T47D (cell line): ENCODE measurements around the gene MPPED1.

Experiments used
- DNase-seq, 2 experiments: peaks; one replicate each; pipeline versions ENCODE4 v3.0.0 to v3.0.0-alpha.2; 2011 to 2012; ENCODE audit warnings: low read depth in 1 of 2, low spot score in 1 of 2
- JUND ChIP-seq: IDR thresholded peaks from 2 replicates; pipeline ENCODE4 v1.6.1; 2012; ENCODE audit warnings: low read depth
- in situ Hi-C: cut with HindIII; loops from 2 replicates; pipeline ENCODE4 v1.10.0; 2016; ENCODE audit warnings: low sequenced_read_pairs, low pct_unique_long_range_greater_than_20kb

MPPED1 gene, protein sequence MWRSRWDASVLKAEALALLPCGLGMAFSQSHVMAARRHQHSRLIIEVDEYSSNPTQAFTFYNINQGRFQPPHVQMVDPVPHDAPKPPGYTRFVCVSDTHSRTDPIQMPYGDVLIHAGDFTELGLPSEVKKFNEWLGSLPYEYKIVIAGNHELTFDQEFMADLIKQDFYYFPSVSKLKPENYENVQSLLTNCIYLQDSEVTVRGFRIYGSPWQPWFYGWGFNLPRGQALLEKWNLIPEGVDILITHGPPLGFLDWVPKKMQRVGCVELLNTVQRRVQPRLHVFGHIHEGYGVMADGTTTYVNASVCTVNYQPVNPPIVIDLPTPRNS

GRCh38 chr22:43411869-43412807 is at the start of gene MPPED1:
MPPED1 (plus strand) TSS chr22:43412014; CDS start chr22:43424986, 12,972 bp downstream.
- in situ Hi-C loops: no loop called here
- no peak for TF ChIP-seq JUND
- no peak for DNase-seq

GRCh38 chr22:43363315-43364168 is 48.3 kb upstream of the MPPED1 start:
- no peak for TF ChIP-seq JUND
- in situ Hi-C loops: no loop called here
- DNase-seq: no peak

GRCh38 chr22:43364169-43364435 is 47.7 kb upstream of the MPPED1 start:
- no peak for TF ChIP-seq JUND
- in situ Hi-C loops: no loop called here
- DNase-seq: no peak

GRCh38 chr22:43365715-43366440 is 45.9 kb upstream of the MPPED1 start:
- DNase-seq: no peak
- in situ Hi-C loops: no loop called here
- TF ChIP-seq JUND: no peak

DNA sequence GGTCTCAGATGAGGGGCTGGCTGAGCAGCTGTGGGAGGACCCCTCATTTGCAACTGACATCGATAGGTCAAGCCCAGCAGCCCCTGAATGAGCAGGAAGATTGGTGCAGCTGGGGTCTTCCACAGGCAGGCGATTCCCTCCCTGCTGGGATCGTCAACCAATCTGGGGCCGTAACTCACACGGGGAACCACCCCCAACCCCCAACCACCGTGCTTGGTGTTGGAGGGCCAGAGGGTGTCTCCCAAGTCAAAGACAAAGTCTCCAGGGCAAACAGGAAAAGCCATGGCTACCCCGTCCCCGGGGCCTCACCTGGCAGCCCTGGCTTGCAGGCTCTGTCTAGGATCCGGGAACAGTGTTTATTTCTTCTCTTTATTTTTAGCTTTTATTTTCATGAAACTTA is 41.8 kb upstream of the MPPED1 start:
- DNase-seq: no peak
- in situ Hi-C loops: no loop called here
- TF ChIP-seq JUND: no peak

DNA sequence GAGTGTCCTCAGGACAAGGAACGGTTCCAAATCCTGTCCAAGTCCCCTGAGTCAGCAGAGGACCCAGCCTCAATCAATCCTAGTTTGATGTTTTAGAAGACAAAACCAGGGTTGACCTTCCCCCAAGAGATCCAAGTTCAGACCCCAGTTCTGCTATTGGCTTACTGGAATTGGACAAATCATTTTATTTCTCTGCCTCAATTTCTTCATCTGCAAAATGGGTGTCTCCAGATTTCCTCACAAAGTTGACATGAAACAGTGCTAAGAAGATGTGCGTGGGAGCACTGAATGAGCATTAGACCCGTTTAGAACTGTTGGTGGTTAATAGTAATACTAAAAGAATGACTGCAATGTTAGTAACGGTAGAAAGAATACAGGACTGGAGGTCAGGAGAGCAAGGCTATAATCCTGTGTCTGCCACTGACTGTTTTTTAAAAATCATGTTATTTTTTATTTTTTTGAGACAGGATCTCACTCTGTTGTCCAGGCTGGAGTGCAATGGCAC is 35.8 kb upstream of the MPPED1 start:
- in situ Hi-C loops: no loop called here
- TF ChIP-seq JUND: no peak
- no peak for DNase-seq

DNA sequence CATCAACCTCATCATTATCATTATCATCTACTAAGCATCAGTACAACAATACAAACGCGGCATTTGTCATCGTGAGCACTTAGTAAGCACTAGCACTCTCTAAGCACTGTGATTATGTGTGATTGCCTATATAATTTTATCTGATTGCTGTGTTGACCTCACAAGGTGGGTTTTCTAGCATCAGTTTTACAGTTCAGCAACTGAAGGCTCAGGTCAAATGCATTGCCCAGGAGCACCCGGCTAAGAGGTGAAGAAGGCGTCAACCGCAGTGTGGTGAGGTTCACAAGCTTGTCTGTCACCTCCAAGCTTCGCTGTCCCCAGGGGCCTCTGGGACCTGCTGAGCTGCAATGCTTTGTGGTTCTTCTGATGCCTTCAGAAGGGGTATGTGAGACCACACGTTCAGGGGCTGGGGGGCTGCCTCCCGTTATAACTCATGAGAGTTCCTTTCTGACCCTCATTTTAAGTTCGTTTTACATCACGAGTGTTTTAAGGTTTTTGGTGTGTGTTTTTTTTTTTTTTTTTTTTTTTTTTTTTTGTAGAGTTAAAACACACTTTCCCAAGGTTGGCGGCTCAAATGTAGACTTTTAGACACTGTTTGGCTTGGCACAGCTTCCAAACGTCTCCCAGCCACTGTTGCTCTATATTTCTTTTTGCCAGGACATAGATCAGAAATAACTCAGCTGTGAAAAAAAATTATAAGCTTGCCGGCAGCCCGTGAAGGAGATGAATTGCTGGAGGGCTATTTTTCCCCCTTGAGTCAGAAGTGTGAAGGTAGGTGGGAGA is 34.9 kb upstream of the MPPED1 start:
- in situ Hi-C loops: no loop called here
- DNase-seq: no peak
- no peak for TF ChIP-seq JUND

GRCh38 chr22:43377548-43377895 is 34.3 kb upstream of the MPPED1 start:
- no peak for DNase-seq
- in situ Hi-C loops: no loop called here
- no peak for TF ChIP-seq JUND

- TF ChIP-seq JUND: no peak
- in situ Hi-C loops: no loop called here
- DNase-seq: no peak
Measured at GRCh38 chr22:43377896-43378704, 33.7 kb upstream of the MPPED1 start.

DNA sequence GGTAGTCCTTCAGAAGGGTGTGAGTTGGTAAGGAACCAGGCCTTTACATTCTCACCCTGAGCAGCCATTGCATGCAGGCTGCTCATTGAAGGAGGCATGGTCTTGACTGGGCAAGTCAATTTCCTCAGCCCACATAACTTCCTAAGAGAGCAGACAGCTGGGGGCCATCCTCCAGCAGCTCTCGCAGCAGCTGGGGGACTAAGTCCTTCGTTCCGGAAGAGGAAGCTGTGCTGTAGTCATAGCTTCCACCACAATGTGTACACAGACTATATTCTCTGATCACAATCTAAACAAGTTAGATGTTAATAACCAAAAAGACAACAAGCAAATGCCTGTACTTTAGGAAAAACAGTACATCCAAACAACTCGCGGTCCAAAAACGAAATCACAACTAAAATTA is 30.1 kb upstream of the MPPED1 start:
- DNase-seq: no peak
- TF ChIP-seq JUND: no peak
- in situ Hi-C loops: no loop called here

DNA sequence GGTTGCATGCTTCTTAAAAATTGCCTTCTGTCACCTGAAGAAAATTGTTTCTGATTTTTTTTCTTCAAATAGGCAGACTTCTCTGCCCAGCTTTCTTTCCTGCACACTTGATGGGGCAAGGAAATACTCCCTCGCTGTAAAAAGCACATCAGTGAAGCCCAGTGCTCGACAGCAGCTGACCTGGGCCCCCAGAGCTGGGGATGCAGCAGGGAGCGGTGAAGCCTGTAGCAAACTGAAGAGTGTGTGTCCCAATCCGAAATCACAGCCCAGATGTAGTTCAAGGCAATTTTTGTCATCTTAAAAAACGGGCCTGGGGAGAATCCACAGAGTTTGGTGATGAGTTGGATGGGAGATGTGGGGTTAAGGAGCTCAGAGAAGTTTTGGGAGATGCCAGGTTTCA is 27.0 kb upstream of the MPPED1 start:
- no peak for DNase-seq
- TF ChIP-seq JUND: no peak
- in situ Hi-C loops: no loop called here
